ENCODE measurements around the gene TMEM63B.
A peak's percentile ranks its signal among the peaks of the same experiment; 100 is the strongest.

The TMEM63B gene

GRCh38 chr6:44127186-44128019 is at the start of gene TMEM63B, which contains the start of gene MRPL14:
TSS of gene TMEM63B (plus strand) at chr6:44127554. CDS start at chr6:44134585, 7,031 bp downstream.
TSS of gene MRPL14 (minus strand) at chr6:44127452. CDS start at chr6:44116611, 10,841 bp downstream.
- peak; percentile 100 for DNase-seq (ENCODE audit: insufficient read length, low spot score)
- no peak for FAIRE-seq
- TF ChIP-seq POLR2A (IDR thresholded peaks at IDR 0.05; ENCODE audit: low read depth, low read length) = peak; percentile 83

GRCh38 chr6:44078219-44078826 is 49.0 kb upstream of the TMEM63B start:
- FAIRE-seq = no peak
- DNase-seq (ENCODE audit: insufficient read length, low spot score) = no peak
- no peak for TF ChIP-seq POLR2A (IDR thresholded peaks at IDR 0.05; ENCODE audit: low read depth, low read length)

GRCh38 chr6:44078827-44079671 is 48.3 kb upstream of the TMEM63B start:
- TF ChIP-seq POLR2A (IDR thresholded peaks at IDR 0.05; ENCODE audit: low read depth, low read length) = no peak
- DNase-seq (ENCODE audit: insufficient read length, low spot score) (peak; percentile 98), FAIRE-seq (peak; percentile 74)

- DNase-seq (ENCODE audit: insufficient read length, low spot score) (no peak), FAIRE-seq (no peak)
- TF ChIP-seq POLR2A (IDR thresholded peaks at IDR 0.05; ENCODE audit: low read depth, low read length) = no peak
Measured at GRCh38 chr6:44079672-44080071, 47.7 kb upstream of the TMEM63B start.

GRCh38 chr6:44080561-44081521 is 46.5 kb upstream of the TMEM63B start:
- no peak for TF ChIP-seq POLR2A (IDR thresholded peaks at IDR 0.05; ENCODE audit: low read depth, low read length)
- FAIRE-seq = no peak
- DNase-seq (ENCODE audit: insufficient read length, low spot score) = no peak

DNA sequence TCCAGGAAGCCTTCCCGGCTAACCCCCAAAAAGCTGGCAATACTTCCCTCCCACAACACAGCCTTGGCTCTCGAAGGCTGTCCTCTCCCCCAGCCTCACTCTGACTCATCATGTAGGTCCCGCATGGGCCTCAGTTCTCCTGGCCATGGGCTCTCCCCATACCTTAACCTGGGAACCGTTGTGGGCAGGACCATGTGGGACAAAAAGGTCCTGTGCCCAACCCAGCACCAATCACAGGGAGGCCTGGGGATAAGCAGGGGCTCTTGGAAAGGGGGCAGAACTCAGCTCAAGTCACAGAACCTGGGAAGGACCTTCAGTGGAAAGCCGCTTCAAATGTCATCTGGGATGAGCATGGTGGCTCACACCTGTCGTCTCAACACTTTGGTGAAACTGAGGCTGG is 45.6 kb upstream of the TMEM63B start:
- FAIRE-seq = no peak
- TF ChIP-seq POLR2A (IDR thresholded peaks at IDR 0.05; ENCODE audit: low read depth, low read length) = no peak
- DNase-seq (ENCODE audit: insufficient read length, low spot score) = no peak

GRCh38 chr6:44082872-44083321 is 44.5 kb upstream of the TMEM63B start:
- FAIRE-seq (no peak), DNase-seq (ENCODE audit: insufficient read length, low spot score) (no peak)
- no peak for TF ChIP-seq POLR2A (IDR thresholded peaks at IDR 0.05; ENCODE audit: low read depth, low read length)

DNA sequence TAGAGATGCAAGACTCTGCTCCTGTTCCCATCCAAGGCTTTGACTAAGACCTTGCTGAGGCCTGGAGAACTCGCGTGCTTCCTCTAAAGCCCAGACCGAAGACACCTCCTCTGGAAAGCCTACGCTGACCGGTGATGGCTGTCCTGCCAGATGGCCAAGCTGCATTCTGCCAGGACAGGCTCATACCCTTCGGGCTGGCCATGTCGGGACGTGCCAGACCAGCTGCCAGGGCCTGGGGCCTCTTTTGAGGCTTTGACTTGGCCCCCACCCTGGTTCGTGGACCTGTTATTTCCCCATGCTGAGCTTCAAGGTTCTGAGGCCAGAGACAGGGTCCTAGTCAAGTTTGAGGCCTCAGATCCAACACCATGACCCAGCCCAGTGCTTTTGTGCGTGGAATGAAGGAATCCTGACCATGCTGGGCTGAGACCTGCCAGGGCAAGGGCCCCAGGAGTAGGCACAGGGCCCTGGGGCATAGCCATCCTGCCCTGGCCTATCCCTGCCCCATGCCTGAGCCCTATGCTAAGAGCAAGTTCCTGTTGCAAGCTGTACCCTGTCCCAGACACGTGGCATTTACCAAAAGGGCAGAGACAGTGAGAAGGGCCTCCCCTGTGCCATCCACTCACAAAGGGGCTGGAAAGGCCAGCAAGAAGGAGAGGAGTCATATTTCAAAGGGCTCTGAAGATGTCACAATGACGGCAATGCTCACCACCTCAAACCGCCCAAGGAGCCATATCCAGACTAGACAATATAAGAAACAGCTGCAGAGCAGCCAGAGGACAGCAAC is 42.9 kb upstream of the TMEM63B start:
- DNase-seq (ENCODE audit: insufficient read length, low spot score) = no peak
- TF ChIP-seq POLR2A (IDR thresholded peaks at IDR 0.05; ENCODE audit: low read depth, low read length) = no peak
- no peak for FAIRE-seq

GRCh38 chr6:44085219-44085618 is 42.1 kb upstream of the TMEM63B start:
- TF ChIP-seq POLR2A (IDR thresholded peaks at IDR 0.05; ENCODE audit: low read depth, low read length) = no peak
- FAIRE-seq = no peak
- no peak for DNase-seq (ENCODE audit: insufficient read length, low spot score)

- FAIRE-seq (no peak), DNase-seq (ENCODE audit: insufficient read length, low spot score) (no peak)
- no peak for TF ChIP-seq POLR2A (IDR thresholded peaks at IDR 0.05; ENCODE audit: low read depth, low read length)
Measured at GRCh38 chr6:44086931-44087574, 40.3 kb upstream of the TMEM63B start.

DNA sequence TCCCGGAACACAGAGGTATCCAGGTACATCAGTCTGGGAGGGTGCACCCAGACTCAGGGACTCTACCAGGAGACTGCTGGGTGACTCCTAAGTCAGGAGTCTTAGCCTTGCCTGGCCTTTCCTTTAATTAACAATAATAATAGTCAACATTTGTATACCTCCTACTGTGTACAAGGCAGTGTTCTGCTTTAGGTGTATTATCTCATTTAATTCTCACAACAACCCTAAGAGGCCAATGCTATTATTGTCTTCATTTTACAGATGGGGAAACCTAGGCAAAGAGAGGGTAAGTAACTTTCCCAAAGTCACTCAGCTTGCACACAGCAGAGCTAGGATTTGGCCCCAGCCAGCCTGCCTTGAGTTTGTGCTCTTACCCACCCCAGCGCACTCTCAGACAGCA is 39.7 kb upstream of the TMEM63B start:
- FAIRE-seq (no peak), DNase-seq (ENCODE audit: insufficient read length, low spot score) (no peak)
- TF ChIP-seq POLR2A (IDR thresholded peaks at IDR 0.05; ENCODE audit: low read depth, low read length) = no peak
